B cell (primary cell): ENCODE results near the gene PTPN4. TPM values are rescaled to one million over a fixed set of nuclear protein-coding genes. Genes with fewer than 3 reads are reported as not detected.

Source experiments
- ATAC-seq: fragments of 200-7000 bp; cut with Tn5 transposase; one replicate; pipeline ENCODE4 v1.10.0; 2021; ENCODE audit warnings: low read depth, mild to moderate bottlenecking, moderate number of reproducible peaks, moderate library complexity
- CTCF ChIA-PET: fragments of 350-600 bp; sonication (Branson Sonifier 250); formaldehyde crosslinking; loops from one replicate; lab custom pipeline; 2021; ENCODE audit warnings: antibody characterized with exemption, inconsistent platforms; lab: Charles Lee
- POLR2A ChIA-PET: fragments of 350-600 bp; sonication (Branson Sonifier 250); formaldehyde crosslinking; loops from one replicate; lab custom pipeline; 2021; ENCODE audit warnings: antibody characterized with exemption; lab: Charles Lee
- DNase-seq: peaks from one replicate; pipeline ENCODE4 v3.0.0; 2013
- H2AFZ ChIP-seq: 2 replicates; pipeline ENCODE4 v1.6.1; 2012; ENCODE audit warnings: mild to moderate bottlenecking, low read depth, low read length; ENCODE audit not compliant: insufficient read depth, poor library complexity, severe bottlenecking
- H3K27ac ChIP-seq, 2 donors: 1 replicate in 1 of 2; 2 replicates in 1 of 2; pipeline ENCODE4 v1.5.1; 2012 to 2013; ENCODE audit warnings: low read length in 2 of 2, mild to moderate bottlenecking in 2 of 2, moderate library complexity in 1 of 2
- H3K27me3 ChIP-seq, 4 experiments: fragments of 200-600 bp in 1 of 4; sonication (generic) in 1 of 4; replicated peaks in 1 of 4; 1 replicate in 2 of 4; 2 replicates in 2 of 4; pipeline versions ENCODE4 v1.6.1 to v1.7.0; 2013 to 2016; ENCODE audit warnings: low read length in 3 of 4, mild to moderate bottlenecking in 2 of 4, mixed read lengths in 1 of 4, moderate library complexity in 1 of 4; ENCODE audit not compliant: insufficient read depth in 4 of 4, control insufficient read depth in 3 of 4; ENCODE audit errors: control extremely low read depth in 1 of 4
- H3K36me3 ChIP-seq, 2 experiments: replicated peaks in 1 of 2; 1 replicate in 1 of 2; 2 replicates in 1 of 2; pipeline versions ENCODE4 v1.6.1 to v1.7.1; 2013; ENCODE audit warnings: low read length in 1 of 2; ENCODE audit not compliant: insufficient read depth in 2 of 2, control insufficient read depth in 1 of 2; ENCODE audit errors: control extremely low read depth in 1 of 2, extremely low read depth in 1 of 2
- H3K4me1 ChIP-seq, 2 donors: fragments of 200-600 bp in 1 of 2; sonication (generic) in 1 of 2; 1 replicate in 1 of 2; 2 replicates in 1 of 2; pipeline versions ENCODE4 v1.5.1 to v1.6.1; 2013 to 2017; ENCODE audit warnings: low read length in 2 of 2; ENCODE audit not compliant: control insufficient read depth in 2 of 2, insufficient read depth in 2 of 2
- H3K4me2 ChIP-seq: replicated peaks from 2 replicates; pipeline ENCODE3; 2012; ENCODE audit warnings: mild to moderate bottlenecking, low read depth, low read length; ENCODE audit not compliant: poor library complexity, severe bottlenecking
- H3K4me3 ChIP-seq, 5 experiments: fragments of 200-600 bp in 1 of 5; sonication (generic) in 1 of 5; 1 replicate in 3 of 5; 2 replicates in 2 of 5; pipeline versions ENCODE4 v1.5.1 to v1.7.0; 2011 to 2016; ENCODE audit warnings: low read length in 4 of 5, mild to moderate bottlenecking in 4 of 5, low read depth in 2 of 5, control low read depth in 1 of 5, moderate library complexity in 1 of 5; ENCODE audit not compliant: insufficient read depth in 1 of 5; ENCODE audit errors: control extremely low read depth in 1 of 5, extremely low read depth in 1 of 5
- H3K79me2 ChIP-seq: fragments of 200-600 bp; sonication (generic); one replicate; pipeline ENCODE4 v1.6.0; 2016; ENCODE audit warnings: low read length; ENCODE audit not compliant: control insufficient read depth, insufficient read depth
- H3K9ac ChIP-seq: fragments of 200-600 bp; sonication (generic); 2 replicates; pipeline ENCODE4 v1.6.1; 2017; ENCODE audit warnings: mild to moderate bottlenecking, low read length, moderate library complexity
- H3K9me3 ChIP-seq, 3 donors: one replicate each; pipeline versions ENCODE4 v1.6.1 to v1.7.1; 2013; ENCODE audit warnings: low read length in 2 of 3; ENCODE audit not compliant: control insufficient read depth in 2 of 3, insufficient read depth in 1 of 3; ENCODE audit errors: control extremely low read depth in 1 of 3
- H4K20me1 ChIP-seq: 2 replicates; pipeline ENCODE4 v1.6.0; 2012; ENCODE audit warnings: mild to moderate bottlenecking, low read length; ENCODE audit not compliant: insufficient read depth, control insufficient read depth, poor library complexity, severe bottlenecking
- H3K27ac Mint-ChIP-seq: one replicate; pipeline ENCODE4 v1.8.0; 2021; ENCODE audit warnings: mixed read lengths
- H3K27me3 Mint-ChIP-seq: one replicate; pipeline ENCODE4 v1.8.0; 2021; ENCODE audit warnings: mixed read lengths
- H3K4me1 Mint-ChIP-seq: one replicate; pipeline ENCODE4 v1.8.0; 2021; ENCODE audit warnings: mixed read lengths
- H3K4me3 Mint-ChIP-seq: one replicate; pipeline ENCODE4 v1.8.0; 2021; ENCODE audit warnings: mixed read lengths
- H3K9me3 Mint-ChIP-seq: one replicate; pipeline ENCODE4 v1.8.0; 2022; ENCODE audit warnings: mixed read lengths; ENCODE audit not compliant: insufficient read depth
- CTCF ChIP-seq: fragments of 200-600 bp; IDR thresholded peaks from one replicate; pipeline ENCODE4 v1.8.0; 2022; ENCODE audit warnings: antibody characterized with exemption, mild to moderate bottlenecking
- EZH2 ChIP-seq: IDR thresholded peaks from 2 replicates; pipeline ENCODE4 v1.6.1; 2012; ENCODE audit warnings: borderline replicate concordance, low read depth, mild to moderate bottlenecking, moderate library complexity, low read length; ENCODE audit not compliant: insufficient read depth, poor library complexity, severe bottlenecking
- WGBS: methylation state at CpG from one replicate; pipeline ENCODE4 v1.1.5; 2013; ENCODE audit warnings: missing lambda C conversion rate; ENCODE audit not compliant: insufficient coverage; 5-methylcytosine and 5-hydroxymethylcytosine counted together
- intact Hi-C: fragments of 100-400 bp; cut with micrococcal nuclease; formaldehyde crosslinking; loops from one replicate; pipeline ENCODE4 v1.10.0; 2022
- polyA plus RNA-seq: library from polyadenylated mRNA; depleted of rRNA; stranded (reverse); fragments of >200 nt; gene quantifications from 2 replicates; pipeline ENCODE4 v1.2.3, GENCODE V29; 2012
- total RNA-seq, 2 donors: library from RNA; stranded (reverse); fragments of 120-200 nt in 1 of 2; gene quantifications; 1 replicate in 1 of 2; 2 replicates in 1 of 2; pipeline versions ENCODE4 v1.2.3 to v1.2.4, GENCODE V29; 2013 to 2022

Gene PTPN4
- total and polyA plus RNA-seq, 2 donors (not counting 1 experiment from before 2014, with no cell fraction given) = 12.6 to 54.8 TPM

DNA sequence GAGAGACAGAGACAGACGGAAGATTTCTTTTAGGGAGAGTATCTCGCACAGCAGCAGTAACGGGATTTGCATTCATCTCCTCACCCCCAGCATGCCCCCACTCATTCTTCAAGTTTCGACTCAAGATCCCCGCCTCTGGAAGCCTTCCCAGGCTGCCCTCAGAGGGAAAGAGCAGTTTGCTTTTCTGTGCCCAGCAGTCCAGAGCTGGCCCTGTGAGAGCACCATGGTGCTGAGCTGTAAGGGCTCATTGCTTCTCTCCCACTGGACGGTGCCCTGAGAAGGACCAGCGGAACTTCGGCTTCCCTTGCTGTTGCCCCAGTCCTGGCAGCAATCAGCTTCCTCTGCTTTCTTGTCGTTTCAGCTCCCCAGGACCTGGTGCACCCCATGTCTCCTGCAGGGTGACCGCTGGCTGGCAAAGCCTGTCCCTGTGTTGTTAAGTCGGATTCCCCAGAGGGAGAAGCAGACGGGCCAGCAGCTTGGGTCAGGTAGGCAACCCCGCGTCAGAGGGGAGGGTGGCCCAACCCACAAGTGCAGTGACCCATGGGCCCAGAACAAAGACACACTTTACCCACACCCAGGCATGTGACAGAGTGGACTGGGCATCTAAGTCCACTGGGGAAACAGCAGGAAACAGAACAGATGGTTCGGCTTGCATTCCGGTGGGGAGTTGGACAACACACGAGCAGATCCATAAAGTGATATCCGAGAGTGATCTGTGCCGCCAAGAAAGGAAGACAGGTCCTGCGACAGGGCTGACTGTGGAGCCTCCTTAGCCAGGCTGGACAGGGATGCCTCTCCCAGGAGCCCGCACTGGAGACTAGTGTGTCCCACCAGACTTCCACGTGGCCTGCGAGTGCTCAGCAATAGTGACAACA, 44.1 kb upstream of the PTPN4 start:
- Histone ChIP-seq H3K4me2 (no peak overlapping the region), H3K36me3 (no peaks in the 10 kb centered on the region), H3K4me3 (no peak overlapping the region), H3K27ac (no peak overlapping the region), H2AFZ (no peak overlapping the region), H3K9me3 (peaks cover 0 to 3% (median 0%) of the 10 kb centered on the region in 3 donors), H4K20me1 (no peaks in the 10 kb centered on the region), H3K79me2 (no peaks in the 10 kb centered on the region), H3K4me1 (no peaks in the 10 kb centered on the region), H3K27me3 (peaks cover 0 to 3% (median 0%) of the 10 kb centered on the region in 4 experiments), H3K9ac (no peak overlapping the region)
- ATAC-seq = no peak
- TF ChIP-seq EZH2 (no peak), CTCF (no peak)
- WGBS = 92% methylated on average over 19 of the region's 23 CpGs
- H3K27ac Mint-ChIP-seq = no peak overlapping the region
- ChIA-PET CTCF (interaction anchor here (1.5 kb wide), 1 partner anchor 13 kb away, joined by 5 read pairs; no protein-coding TSS in a partner anchor), POLR2A (no interaction called here)
- intact Hi-C loops = no loop called here
- H3K4me3 Mint-ChIP-seq = no peak overlapping the region
- no peaks in the 10 kb centered on the region for H3K9me3 Mint-ChIP-seq
- peaks cover 19% of the 10 kb centered on the region for H3K27me3 Mint-ChIP-seq
- DNase-seq = no peak
- no peaks in the 10 kb centered on the region for H3K4me1 Mint-ChIP-seq

- POLR2A ChIA-PET = no interaction called here
- WGBS = 88% methylated on average over 5 of the region's 6 CpGs
- Histone ChIP-seq H3K4me3 (no peak overlapping the region), H4K20me1 (no peaks in the 10 kb centered on the region), H3K79me2 (no peaks in the 10 kb centered on the region), H3K36me3 (no peaks in the 10 kb centered on the region), H2AFZ (no peak overlapping the region), H3K27ac (no peak overlapping the region), H3K27me3 (peaks cover 0 to 3% (median 0%) of the 10 kb centered on the region in 4 experiments), H3K4me1 (no peaks in the 10 kb centered on the region), H3K9ac (no peak overlapping the region), H3K4me2 (no peak overlapping the region), H3K9me3 (no peaks in the 10 kb centered on the region)
- CTCF ChIA-PET = no interaction called here
- H3K4me1 Mint-ChIP-seq = no peaks in the 10 kb centered on the region
- TF ChIP-seq EZH2 (no peak), CTCF (no peak)
- no peak overlapping the region for H3K27ac Mint-ChIP-seq
- no peaks in the 10 kb centered on the region for H3K9me3 Mint-ChIP-seq
- ATAC-seq = no peak
- peaks cover 19% of the 10 kb centered on the region for H3K27me3 Mint-ChIP-seq
- intact Hi-C loops = no loop called here
- H3K4me3 Mint-ChIP-seq = no peak overlapping the region
- DNase-seq = no peak
Measured at GRCh38 chr2:119716284-119716672, 43.4 kb upstream of the PTPN4 start.
